ENCODE data around the gene OSBPL2. TPM values are rescaled to one million over a fixed set of nuclear protein-coding genes. Genes with fewer than 3 reads are reported as not detected.

OSBPL2 gene
- polyA plus RNA-seq, 1 donor (not counting 4 experiments of a cell fraction or from before 2014, with no cell fraction given): 15.9 TPM

DNA sequence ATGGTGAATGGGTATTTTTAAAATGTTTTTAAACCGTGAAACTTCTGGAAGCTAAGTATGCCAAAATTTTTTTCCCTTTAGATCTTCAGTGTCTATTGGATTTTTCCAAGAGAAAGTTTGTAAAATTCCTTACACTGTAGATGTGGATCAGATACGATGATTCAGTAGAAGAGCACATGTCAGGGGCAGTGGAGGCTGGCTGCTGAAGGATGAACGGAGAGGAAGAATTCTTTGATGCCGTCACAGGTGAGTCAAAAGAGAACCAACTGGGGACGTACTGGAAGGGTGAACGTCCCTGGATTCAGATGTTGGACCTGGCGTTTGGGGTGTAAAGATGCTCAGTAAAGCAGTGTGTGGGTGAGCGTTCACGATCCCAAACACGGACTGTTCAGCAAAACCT lies 17.7 kb downstream of the OSBPL2 start:
- Histone ChIP-seq H2AFZ (ENCODE audit: control insufficient read depth, low read length) (no peak overlapping the region), H3K27me3 (ENCODE audit: control insufficient read depth, extremely low read depth, insufficient read depth, low read length) (no peaks in the 10 kb centered on the region), H3K4me2 (ENCODE audit: control insufficient read depth, extremely low read depth, insufficient read depth, low read depth, low read length) (no peak overlapping the region), H4K20me1 (ENCODE audit: control insufficient read depth, extremely low read depth, insufficient read depth, low read length) (peaks cover 14% of the 10 kb centered on the region), H3K27ac (ENCODE audit: control insufficient read depth, insufficient read depth, low read length) (no peak overlapping the region), H3K79me2 (ENCODE audit: control insufficient read depth, insufficient read depth, low read length) (peaks cover 34% of the 10 kb centered on the region), H3K4me1 (ENCODE audit: control insufficient read depth, extremely low read depth, insufficient read depth, low read length) (peaks cover 3% of the 10 kb centered on the region), H3K9ac (ENCODE audit: control insufficient read depth, extremely low read depth, insufficient read depth, low read length) (no peak overlapping the region), H3K9me1 (ENCODE audit: control insufficient read depth, extremely low read depth, insufficient read depth, low read length) (no peaks in the 10 kb centered on the region), H3K9me3 (ENCODE audit: control insufficient read depth, low read depth, low read length) (no peaks in the 10 kb centered on the region), H3K4me3 (ENCODE audit: control insufficient read depth in 2 of 3, extremely low read depth in 1 of 3, insufficient read depth in 2 of 3, low read depth in 1 of 3, low read length in 3 of 3) (no peak overlapping the region), H3K36me3 (ENCODE audit: control insufficient read depth in 2 of 2, extremely low read depth in 1 of 2, insufficient read depth in 2 of 2, low read length in 2 of 2) (peaks cover 18 to 37% of the 10 kb centered on the region in 2 experiments)
- no peak for TF ChIP-seq EZH2 (IDR thresholded peaks at IDR 0.05; ENCODE audit: low read length)
- TF ChIP-seq, protein P1, sequence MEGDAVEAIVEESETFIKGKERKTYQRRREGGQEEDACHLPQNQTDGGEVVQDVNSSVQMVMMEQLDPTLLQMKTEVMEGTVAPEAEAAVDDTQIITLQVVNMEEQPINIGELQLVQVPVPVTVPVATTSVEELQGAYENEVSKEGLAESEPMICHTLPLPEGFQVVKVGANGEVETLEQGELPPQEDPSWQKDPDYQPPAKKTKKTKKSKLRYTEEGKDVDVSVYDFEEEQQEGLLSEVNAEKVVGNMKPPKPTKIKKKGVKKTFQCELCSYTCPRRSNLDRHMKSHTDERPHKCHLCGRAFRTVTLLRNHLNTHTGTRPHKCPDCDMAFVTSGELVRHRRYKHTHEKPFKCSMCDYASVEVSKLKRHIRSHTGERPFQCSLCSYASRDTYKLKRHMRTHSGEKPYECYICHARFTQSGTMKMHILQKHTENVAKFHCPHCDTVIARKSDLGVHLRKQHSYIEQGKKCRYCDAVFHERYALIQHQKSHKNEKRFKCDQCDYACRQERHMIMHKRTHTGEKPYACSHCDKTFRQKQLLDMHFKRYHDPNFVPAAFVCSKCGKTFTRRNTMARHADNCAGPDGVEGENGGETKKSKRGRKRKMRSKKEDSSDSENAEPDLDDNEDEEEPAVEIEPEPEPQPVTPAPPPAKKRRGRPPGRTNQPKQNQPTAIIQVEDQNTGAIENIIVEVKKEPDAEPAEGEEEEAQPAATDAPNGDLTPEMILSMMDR (optimal IDR thresholded peaks at IDR 0.05 in 1 of 3, IDR thresholded peaks at IDR 0.05 in 1 of 3, conservative IDR thresholded peaks at IDR 0.05 in 1 of 3; ENCODE audit: extremely low read depth in 1 of 3, insufficient read depth in 2 of 3, low read length in 3 of 3): no peak
- no peak for DNase-seq (ENCODE audit: low read depth, low spot score)
- dilution Hi-C loops (cut with MboI; ENCODE audit: extremely low pct_ligation_motif_present, low sequenced_read_pairs): no loop called here
- FAIRE-seq: no peak

DNA sequence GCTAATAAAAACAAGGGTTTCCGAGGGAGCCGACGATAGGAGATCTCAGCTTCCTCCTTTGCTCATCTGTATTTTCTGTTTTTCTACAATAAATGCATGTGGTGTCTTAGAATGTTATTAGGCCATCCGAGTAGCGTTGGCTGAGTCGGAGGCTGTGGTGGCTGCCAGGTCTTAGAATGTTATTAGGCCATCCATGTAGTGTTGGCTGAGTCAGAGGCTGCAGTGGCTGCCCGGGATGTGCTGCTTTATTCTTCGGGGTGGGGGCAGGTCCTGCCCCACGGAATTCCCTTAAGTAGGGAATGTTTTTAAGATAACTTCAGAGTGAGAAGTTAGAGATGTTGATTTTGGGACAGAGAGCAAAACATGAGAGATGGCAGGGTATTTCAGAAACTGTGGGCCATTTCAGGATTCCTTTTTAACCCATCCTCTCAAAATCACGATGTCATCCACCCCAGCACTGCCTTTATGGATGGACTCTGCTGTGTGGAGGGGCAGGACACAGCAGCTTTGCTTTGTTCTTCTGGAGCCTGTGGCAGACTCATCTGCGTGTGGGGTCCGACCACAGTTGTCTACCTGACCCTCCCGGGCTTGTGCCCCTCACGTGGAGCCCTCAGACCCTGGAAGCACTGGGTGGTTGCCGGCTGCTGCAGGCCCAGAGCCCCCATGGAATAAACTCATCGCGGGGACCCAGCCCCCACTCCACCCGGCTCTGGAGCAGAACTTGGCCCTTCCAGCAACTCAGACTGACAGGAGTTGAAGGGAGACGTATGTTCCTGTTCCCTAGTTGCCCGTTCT lies 20.4 kb downstream of the OSBPL2 start:
- H3K27ac ChIP-seq (ENCODE audit: control insufficient read depth, insufficient read depth, low read length): no peak overlapping the region
- H3K4me1 ChIP-seq (ENCODE audit: control insufficient read depth, extremely low read depth, insufficient read depth, low read length): peaks cover 3% of the 10 kb centered on the region
- dilution Hi-C loops (cut with MboI; ENCODE audit: extremely low pct_ligation_motif_present, low sequenced_read_pairs): no loop called here
- no peak for DNase-seq (ENCODE audit: low read depth, low spot score)
- H3K4me3 ChIP-seq (ENCODE audit: control insufficient read depth in 2 of 3, extremely low read depth in 1 of 3, insufficient read depth in 2 of 3, low read depth in 1 of 3, low read length in 3 of 3): no peak overlapping the region
- H3K4me2 ChIP-seq (ENCODE audit: control insufficient read depth, extremely low read depth, insufficient read depth, low read depth, low read length): no peak overlapping the region
- no peak for TF ChIP-seq EZH2 (IDR thresholded peaks at IDR 0.05; ENCODE audit: low read length)
- H3K36me3 ChIP-seq (ENCODE audit: control insufficient read depth in 2 of 2, extremely low read depth in 1 of 2, insufficient read depth in 2 of 2, low read length in 2 of 2): peaks cover 18 to 43% of the 10 kb centered on the region in 2 experiments
- no peak overlapping the region for H3K9ac ChIP-seq (ENCODE audit: control insufficient read depth, extremely low read depth, insufficient read depth, low read length)
- no peaks in the 10 kb centered on the region for H3K27me3 ChIP-seq (ENCODE audit: control insufficient read depth, extremely low read depth, insufficient read depth, low read length)
- no peaks in the 10 kb centered on the region for H3K9me3 ChIP-seq (ENCODE audit: control insufficient read depth, low read depth, low read length)
- H2AFZ ChIP-seq (ENCODE audit: control insufficient read depth, low read length): no peak overlapping the region
- no peaks in the 10 kb centered on the region for H3K9me1 ChIP-seq (ENCODE audit: control insufficient read depth, extremely low read depth, insufficient read depth, low read length)
- H4K20me1 ChIP-seq (ENCODE audit: control insufficient read depth, extremely low read depth, insufficient read depth, low read length): peaks cover 8% of the 10 kb centered on the region
- H3K79me2 ChIP-seq (ENCODE audit: control insufficient read depth, insufficient read depth, low read length): peaks cover 17% of the 10 kb centered on the region
- no peak for FAIRE-seq

DNA sequence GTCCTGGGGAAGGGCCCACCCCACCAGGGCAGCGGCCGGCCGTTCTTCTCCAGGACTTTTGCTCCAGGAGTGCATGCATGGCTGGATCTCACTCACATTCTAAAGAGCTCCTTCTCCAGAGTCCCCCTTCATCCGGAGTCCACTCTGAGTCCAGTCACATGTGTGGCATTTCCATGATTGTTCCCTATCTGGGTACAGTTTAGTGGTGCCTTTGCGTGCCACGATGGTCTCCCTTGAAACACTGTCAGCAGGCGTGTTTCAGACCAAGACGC lies 20.9 kb downstream of the OSBPL2 start:
- dilution Hi-C loops (cut with MboI; ENCODE audit: extremely low pct_ligation_motif_present, low sequenced_read_pairs): no loop called here
- Histone ChIP-seq H3K9me1 (ENCODE audit: control insufficient read depth, extremely low read depth, insufficient read depth, low read length) (no peaks in the 10 kb centered on the region), H3K4me2 (ENCODE audit: control insufficient read depth, extremely low read depth, insufficient read depth, low read depth, low read length) (no peak overlapping the region), H3K9ac (ENCODE audit: control insufficient read depth, extremely low read depth, insufficient read depth, low read length) (no peak overlapping the region), H3K79me2 (ENCODE audit: control insufficient read depth, insufficient read depth, low read length) (peaks cover 14% of the 10 kb centered on the region), H3K9me3 (ENCODE audit: control insufficient read depth, low read depth, low read length) (no peaks in the 10 kb centered on the region), H3K4me1 (ENCODE audit: control insufficient read depth, extremely low read depth, insufficient read depth, low read length) (no peaks in the 10 kb centered on the region), H4K20me1 (ENCODE audit: control insufficient read depth, extremely low read depth, insufficient read depth, low read length) (peaks cover 6% of the 10 kb centered on the region), H3K36me3 (ENCODE audit: control insufficient read depth in 2 of 2, extremely low read depth in 1 of 2, insufficient read depth in 2 of 2, low read length in 2 of 2) (peaks cover 22 to 46% of the 10 kb centered on the region in 2 experiments), H3K27ac (ENCODE audit: control insufficient read depth, insufficient read depth, low read length) (no peak overlapping the region), H3K4me3 (ENCODE audit: control insufficient read depth in 2 of 3, extremely low read depth in 1 of 3, insufficient read depth in 2 of 3, low read depth in 1 of 3, low read length in 3 of 3) (no peak overlapping the region), H3K27me3 (ENCODE audit: control insufficient read depth, extremely low read depth, insufficient read depth, low read length) (no peaks in the 10 kb centered on the region), H2AFZ (ENCODE audit: control insufficient read depth, low read length) (no peak overlapping the region)
- no peak for DNase-seq (ENCODE audit: low read depth, low spot score)
- TF ChIP-seq EZH2 (IDR thresholded peaks at IDR 0.05; ENCODE audit: low read length): no peak
- TF ChIP-seq, protein P1 (optimal IDR thresholded peaks at IDR 0.05 in 1 of 3, IDR thresholded peaks at IDR 0.05 in 1 of 3, conservative IDR thresholded peaks at IDR 0.05 in 1 of 3; ENCODE audit: extremely low read depth in 1 of 3, insufficient read depth in 2 of 3, low read length in 3 of 3): no peak
- FAIRE-seq: no peak

Measured in keratinocyte (primary cell).